A673 (cell line): ENCODE data around the gene SRGAP2. TPM values are rescaled to one million over a fixed set of nuclear protein-coding genes. Genes with fewer than 3 reads are reported as not detected.
"Not testable (repeated sequence)": the region's sequence is repeated elsewhere in the genome, so short reads cannot be mapped to it uniquely, and the experiment has no call there.

ENCODE experiments used
- Bru-seq: library from RNA; stranded (reverse); fragments of 400-500 nt; gene quantifications from one replicate; lab custom pipeline; 2021; lab: Mats Ljungman, UMichigan
- BruChase-seq, 2 experiments: library from RNA; stranded (reverse); fragments of 400-500 nt; gene quantifications; one replicate each; lab custom pipeline; 2021; lab: Mats Ljungman, UMichigan
- BruUV-seq: library from RNA; stranded (reverse); fragments of 400-500 nt; replicated peaks from 2 replicates; lab custom pipeline; 2021; lab: Mats Ljungman, UMichigan
- CTCF ChIA-PET: fragments of 300-600 bp; sonication (Branson Sonifier 250); formaldehyde crosslinking; loops from one replicate; lab custom pipeline; 2022; ENCODE audit warnings: antibody characterized with exemption; lab: Charles Lee
- POLR2A ChIA-PET: fragments of 300-600 bp; sonication (Branson Sonifier 250); formaldehyde crosslinking; loops from one replicate; lab custom pipeline; 2022; ENCODE audit warnings: antibody characterized with exemption; ENCODE audit not compliant: low non-redundant PET; lab: Charles Lee
- DNase-seq: peaks from one replicate; pipeline ENCODE4 v3.0.0-alpha.2; 2015; ENCODE audit warnings: low spot score
- H3K27ac ChIP-seq: fragments of 200-600 bp; sonication (generic); 2 replicates; pipeline ENCODE4 v1.5.1; 2016; ENCODE audit warnings: mixed run types, low read depth, mild to moderate bottlenecking, mixed read lengths, antibody characterized with exemption, low read length; ENCODE audit not compliant: poor library complexity, severe bottlenecking
- H3K27me3 ChIP-seq: fragments of 200-600 bp; sonication (generic); replicated peaks from 2 replicates; pipeline ENCODE4 v1.6.1; 2017; ENCODE audit warnings: mixed run types, low read depth, mild to moderate bottlenecking, mixed read lengths, antibody characterized with exemption, low read length; ENCODE audit not compliant: insufficient read depth, poor library complexity
- H3K36me3 ChIP-seq: fragments of 200-600 bp; sonication (generic); 2 replicates; pipeline ENCODE4 v1.6.1; 2016; ENCODE audit warnings: mixed run types, mild to moderate bottlenecking, mixed read lengths, antibody characterized with exemption, low read length; ENCODE audit not compliant: insufficient read depth, poor library complexity, severe bottlenecking
- H3K4me1 ChIP-seq: fragments of 200-600 bp; sonication (generic); 2 replicates; pipeline ENCODE4 v1.6.1; 2017; ENCODE audit warnings: mixed run types, mild to moderate bottlenecking, mixed read lengths, antibody characterized with exemption, low read length; ENCODE audit not compliant: insufficient read depth, poor library complexity, severe bottlenecking
- H3K4me3 ChIP-seq: fragments of 200-600 bp; sonication (generic); 2 replicates; pipeline ENCODE4 v1.5.1; 2016; ENCODE audit warnings: low read depth, mixed run types, mild to moderate bottlenecking, mixed read lengths, low read length; ENCODE audit not compliant: poor library complexity, severe bottlenecking
- H3K9me3 ChIP-seq: fragments of 200-600 bp; sonication (generic); 2 replicates; pipeline ENCODE4 v1.6.1; 2016; ENCODE audit warnings: mixed run types, low read depth, mild to moderate bottlenecking, mixed read lengths, antibody characterized with exemption, low read length; ENCODE audit not compliant: poor library complexity, severe bottlenecking
- intact Hi-C: fragments of 100-400 bp; cut with micrococcal nuclease; formaldehyde crosslinking; loops from one replicate; pipeline ENCODE4 v1.10.0; 2022; ENCODE audit not compliant: unreplicated experiment
- long read RNA-seq: library from polyadenylated mRNA; stranded (forward); transcript quantifications from one replicate; pipeline ENCODE4 v2.0.0, GENCODE V29; 2022
- total RNA-seq: library from RNA; stranded (reverse); gene quantifications from 2 replicates; pipeline ENCODE4 v1.2.3, GENCODE V29; 2021

Gene SRGAP2
- 75.4 and 92.8 TPM in 2 replicates for total RNA-seq
- percentile 80 among the genes with signal in this experiment for Bru-seq, nascent RNA
- BruChase-seq, experiment 1, labeled RNA remaining after a 2-hour chase, result percentile 69 among the genes with signal in this experiment
- BruChase-seq, experiment 2, labeled RNA remaining after a 6-hour chase, result percentile 67 among the genes with signal in this experiment
- long read RNA-seq, full-length matches to known transcripts, result 2 of 67 reads
- long read RNA-seq, partial matches to known transcripts, result 9 of 67 reads
- long read RNA-seq, other reads (novel, unspliced or antisense), result 56 of 67 reads

DNA sequence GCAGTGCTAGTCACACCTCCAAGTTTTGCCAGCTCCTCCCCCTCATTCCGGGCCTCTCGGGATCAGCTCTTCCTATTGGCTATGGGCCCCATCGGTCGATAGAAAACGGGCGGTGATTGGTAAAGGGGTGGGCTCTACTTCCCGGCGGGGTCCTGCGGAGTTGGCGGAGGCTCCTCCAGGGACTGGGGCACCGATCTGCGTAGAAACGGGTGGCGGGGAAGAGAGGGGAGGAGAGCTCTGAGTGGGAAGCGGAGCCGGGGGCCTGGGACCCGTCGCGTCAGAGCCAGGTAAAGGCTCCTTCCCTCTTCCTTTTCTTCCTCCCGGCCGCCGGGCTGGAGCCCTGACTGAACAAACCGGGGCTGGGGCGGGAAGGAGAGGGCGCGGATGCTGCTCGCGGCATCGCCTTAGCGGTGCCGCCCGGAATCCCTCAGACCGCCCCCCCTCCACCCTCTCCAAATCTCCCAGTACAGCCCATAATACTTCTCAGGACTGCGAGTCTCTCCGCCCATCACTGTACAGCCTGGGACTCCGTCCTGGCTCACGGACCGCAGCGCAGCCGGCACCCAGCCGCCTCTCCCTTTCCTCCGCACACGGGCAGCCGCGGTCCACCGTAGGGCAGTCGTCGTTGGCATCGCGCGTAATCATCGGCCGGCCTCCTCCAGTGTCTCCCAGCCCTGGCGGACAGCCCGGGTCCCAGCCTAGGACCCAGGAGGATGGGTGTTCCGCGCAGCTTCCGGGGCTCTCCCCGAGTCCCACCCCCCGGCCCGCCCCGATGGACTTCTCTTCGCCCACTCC is at the start of gene SRGAP2:
SRGAP2 (plus strand) TSS at position 178 of the 795 bp plus-strand sequence. CDS start 2,430 bp downstream, outside the sequence.
- peak; percentile 74 for DNase-seq
- intact Hi-C loops, BruUV-seq, H3K36me3 ChIP-seq, H3K27ac ChIP-seq, H3K4me1 ChIP-seq, H3K27me3 ChIP-seq, CTCF ChIA-PET, H3K9me3 ChIP-seq, POLR2A ChIA-PET: not testable (repeated sequence)
- peak within 1 kb of the TSS; percentile 47 for H3K4me3 ChIP-seq

DNA sequence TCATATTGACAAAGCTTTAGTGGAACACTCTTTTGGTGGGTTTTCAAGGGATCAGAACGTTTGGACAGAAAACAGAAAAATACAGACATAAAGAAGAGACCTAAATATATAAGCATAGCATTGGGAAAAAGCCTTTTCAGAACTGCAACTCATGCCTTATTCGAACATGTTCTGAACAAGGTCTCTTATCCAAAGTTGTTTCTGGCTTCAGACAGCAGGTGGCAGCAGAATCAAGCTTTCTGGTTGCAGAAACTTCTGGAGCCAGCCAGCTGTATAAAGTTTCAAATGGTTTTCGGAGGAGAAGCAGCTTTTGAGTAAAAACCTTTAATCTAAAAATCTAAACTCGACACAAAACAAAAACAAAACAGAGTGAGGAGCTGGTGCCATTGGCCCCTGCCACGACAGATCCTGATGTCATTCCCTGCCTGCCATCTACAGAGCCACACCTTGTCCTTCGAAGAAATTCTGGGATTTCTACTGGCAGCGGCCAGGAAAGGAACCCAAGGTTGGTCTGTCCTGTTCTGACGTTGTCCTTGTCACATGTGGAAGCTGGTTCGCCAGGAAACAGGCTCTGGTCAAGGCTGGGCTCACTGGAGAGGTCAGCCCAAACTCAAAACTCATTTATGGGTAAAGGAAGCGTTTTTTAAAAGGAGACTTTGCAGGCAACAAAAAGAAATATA is 35.9 kb upstream of the SRGAP2 start:
- BruUV-seq, POLR2A ChIA-PET, H3K9me3 ChIP-seq, H3K27ac ChIP-seq, H3K27me3 ChIP-seq, DNase-seq, H3K36me3 ChIP-seq, H3K4me3 ChIP-seq, CTCF ChIA-PET, intact Hi-C loops, H3K4me1 ChIP-seq: not testable (repeated sequence)

DNA sequence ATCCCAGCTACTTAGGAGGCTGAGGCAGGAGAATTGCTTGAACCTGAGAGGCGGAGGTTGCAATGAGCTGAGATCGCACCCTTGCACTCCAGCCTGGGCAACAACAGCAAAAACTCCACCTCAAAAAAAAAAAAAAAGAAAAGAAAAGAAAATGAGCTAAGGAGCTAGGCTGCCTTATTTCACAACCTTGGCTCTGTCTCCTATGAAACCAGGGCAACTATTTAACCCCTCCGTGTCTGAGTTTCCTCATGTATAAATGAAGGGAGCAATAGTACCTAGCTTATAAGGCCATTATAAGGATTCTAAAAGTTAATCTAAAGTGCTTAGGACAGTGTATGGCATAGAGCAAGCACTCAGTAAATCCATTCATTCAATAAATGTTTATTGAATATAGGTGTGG is 33.5 kb upstream of the SRGAP2 start:
- H3K4me1 ChIP-seq, H3K36me3 ChIP-seq, CTCF ChIA-PET, H3K27ac ChIP-seq, intact Hi-C loops, DNase-seq, H3K27me3 ChIP-seq, H3K4me3 ChIP-seq, BruUV-seq, H3K9me3 ChIP-seq, POLR2A ChIA-PET: not testable (repeated sequence)

DNA sequence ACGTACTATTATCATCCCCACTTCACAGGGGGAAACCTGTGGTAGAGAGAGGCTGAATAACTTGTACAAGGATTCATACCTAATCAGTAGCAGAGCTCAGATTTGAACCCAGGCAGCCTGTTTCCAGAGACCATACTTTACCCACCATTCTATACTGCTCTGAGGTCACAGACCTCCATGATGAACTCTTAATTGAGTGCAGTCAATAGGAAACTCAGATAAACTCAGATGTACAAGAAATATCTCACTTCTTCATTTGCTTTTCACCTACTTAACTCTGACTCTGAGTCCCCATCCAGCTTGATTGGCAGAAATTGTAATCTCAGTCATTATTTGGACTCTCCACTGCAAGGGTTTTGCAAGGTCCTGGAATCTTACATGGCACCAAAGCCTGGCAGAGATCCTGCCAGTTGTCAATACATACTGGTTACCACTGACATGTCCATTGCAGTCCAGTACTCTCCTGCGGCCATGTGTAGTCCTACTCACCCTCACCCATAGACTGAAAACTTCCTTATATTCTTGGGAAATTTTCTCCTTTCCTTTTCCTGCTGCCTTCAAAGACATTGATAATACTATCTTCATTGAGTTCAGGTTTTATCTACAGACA is 30.1 kb upstream of the SRGAP2 start:
- CTCF ChIA-PET, H3K27me3 ChIP-seq, H3K36me3 ChIP-seq, H3K27ac ChIP-seq, intact Hi-C loops, DNase-seq, H3K4me1 ChIP-seq, POLR2A ChIA-PET, H3K9me3 ChIP-seq, H3K4me3 ChIP-seq, BruUV-seq: not testable (repeated sequence)
